GM11168 (cell line): Measurements from ENCODE around the gene CHST12.
"Not testable (repeated sequence)": the region's sequence is repeated elsewhere in the genome, so short reads cannot be mapped to it uniquely, and the experiment has no call there.

Source experiments
- in situ Hi-C: fragments of 300-500 bp; cut with MboI; formaldehyde crosslinking; loops from one replicate; pipeline ENCODE4 v1.12.0; 2022; ENCODE audit warnings: low sequenced_read_pairs; ENCODE audit not compliant: unreplicated experiment

CHST12 gene

DNA sequence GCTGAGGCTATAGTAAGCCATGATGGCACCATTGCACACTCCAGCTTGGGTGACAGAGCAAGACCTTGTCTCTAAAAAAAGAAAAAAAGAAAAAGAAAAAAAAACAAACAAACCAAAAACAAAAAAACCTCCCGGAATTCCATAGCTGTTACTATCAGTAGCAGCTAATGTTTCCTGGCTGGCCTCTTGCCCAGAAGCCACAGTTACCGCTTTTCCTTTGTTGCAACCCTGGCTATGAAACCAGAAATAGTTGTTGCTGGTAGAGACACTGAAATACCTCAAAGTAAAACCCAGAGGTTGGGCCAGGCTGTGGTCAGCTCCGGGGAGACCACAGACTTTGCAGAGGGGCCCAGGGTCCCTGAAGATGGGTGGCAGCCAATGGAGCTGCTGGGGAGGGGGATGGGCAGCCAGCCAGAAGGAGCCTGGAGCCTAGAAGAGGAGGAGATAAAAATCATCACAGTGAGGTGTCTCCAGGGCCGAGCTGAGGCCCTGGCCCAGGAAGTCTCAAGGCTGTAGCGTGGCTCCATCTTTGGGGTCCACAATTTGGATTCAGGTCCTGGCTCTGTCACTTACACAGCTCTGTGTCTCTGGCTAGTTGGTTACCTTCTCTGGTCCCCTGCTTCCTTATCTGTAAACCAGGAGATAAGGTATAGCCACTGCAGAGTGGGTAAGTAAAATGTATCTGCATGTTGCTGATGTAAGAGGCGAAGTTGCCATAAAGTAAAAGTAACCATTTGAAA, 3.4 kb upstream of the CHST12 start:
- in situ Hi-C loops: no loop called here

DNA sequence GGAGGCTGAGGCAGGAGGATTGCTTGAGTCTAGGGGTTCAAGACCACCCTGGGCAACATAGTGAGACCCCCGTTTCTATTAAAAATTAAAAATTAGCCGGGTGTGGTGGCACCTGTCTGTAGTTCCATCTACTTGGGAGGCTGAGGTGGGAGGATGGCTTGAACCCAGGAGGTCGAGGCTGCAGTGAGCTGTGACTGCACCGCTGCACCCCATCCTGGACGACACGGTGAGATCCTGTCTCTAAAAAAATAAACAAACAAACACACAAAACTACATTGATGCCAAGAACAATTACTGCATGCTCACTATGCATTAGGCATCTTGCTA, 761 bp upstream of the CHST12 start:
- in situ Hi-C loops: no loop called here

GRCh38 chr7:2403718-2404648, 572 bp downstream of the CHST12 start:
- in situ Hi-C loops: no loop called here

DNA sequence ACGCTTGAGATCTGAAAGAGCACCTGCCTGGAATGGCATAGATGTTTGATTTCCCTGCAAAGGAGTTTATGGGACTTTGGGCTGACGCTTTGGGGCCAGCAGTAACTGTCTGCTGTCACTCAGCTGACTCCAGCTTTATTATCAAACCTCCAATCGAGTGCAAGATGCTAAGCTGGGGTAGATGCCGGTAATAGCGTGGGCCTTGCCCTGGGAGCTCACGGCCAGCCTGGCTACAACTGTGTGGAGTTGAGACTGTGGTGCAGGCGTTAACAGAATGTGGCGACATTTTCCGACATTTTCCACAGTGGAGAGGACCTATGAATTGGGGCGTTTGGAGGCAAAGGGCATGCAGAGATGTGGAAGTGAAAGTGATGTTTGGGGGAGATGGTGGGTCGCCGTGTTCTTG, 1.3 kb downstream of the CHST12 start:
- in situ Hi-C loops: no loop called here

DNA sequence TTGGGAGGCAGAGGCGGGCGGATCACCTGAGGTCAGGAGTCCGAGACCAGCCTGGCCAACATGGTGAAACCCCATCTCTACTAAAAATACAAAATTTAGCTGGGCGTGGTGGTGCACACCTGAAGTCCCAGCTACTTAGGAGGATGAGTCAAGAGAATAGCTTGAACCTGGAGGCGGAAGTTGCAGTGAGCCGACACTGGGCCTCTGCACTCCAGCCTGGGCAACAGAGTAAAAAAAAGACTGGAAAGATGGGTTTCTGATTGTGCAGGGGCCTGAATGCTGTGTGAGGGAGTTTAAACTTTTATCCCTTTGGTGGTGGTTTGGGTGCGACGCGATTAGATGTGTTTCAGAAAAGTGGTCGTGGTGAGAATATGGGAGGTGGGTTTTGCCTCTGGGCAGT, 1.8 kb downstream of the CHST12 start:
- in situ Hi-C loops: no loop called here

- in situ Hi-C loops: no loop called here
Observed at GRCh38 chr7:2405601-2406345, 2.4 kb downstream of the CHST12 start.

GRCh38 chr7:2409745-2410414, 6.5 kb downstream of the CHST12 start:
- in situ Hi-C loops: no loop called here

DNA sequence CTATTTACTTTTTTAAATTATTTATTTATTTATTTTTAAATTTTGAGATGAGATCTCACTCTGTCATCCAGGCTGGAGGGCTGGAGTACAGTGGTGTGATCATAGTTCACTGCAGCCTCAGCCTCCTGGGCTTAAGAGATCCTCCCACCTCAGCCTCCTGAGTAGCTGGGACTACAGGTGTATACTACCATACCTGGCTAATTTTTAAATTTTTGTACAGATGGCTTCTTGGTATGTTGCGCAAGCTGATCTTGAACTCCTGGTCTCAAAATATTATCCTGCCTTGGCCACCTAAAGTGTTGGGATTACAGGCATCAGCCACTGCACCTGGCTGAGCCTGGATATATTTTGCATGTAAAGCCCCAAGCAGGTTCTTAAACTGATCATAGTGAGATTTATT, 7.6 kb downstream of the CHST12 start:
- in situ Hi-C loops: no loop called here

DNA sequence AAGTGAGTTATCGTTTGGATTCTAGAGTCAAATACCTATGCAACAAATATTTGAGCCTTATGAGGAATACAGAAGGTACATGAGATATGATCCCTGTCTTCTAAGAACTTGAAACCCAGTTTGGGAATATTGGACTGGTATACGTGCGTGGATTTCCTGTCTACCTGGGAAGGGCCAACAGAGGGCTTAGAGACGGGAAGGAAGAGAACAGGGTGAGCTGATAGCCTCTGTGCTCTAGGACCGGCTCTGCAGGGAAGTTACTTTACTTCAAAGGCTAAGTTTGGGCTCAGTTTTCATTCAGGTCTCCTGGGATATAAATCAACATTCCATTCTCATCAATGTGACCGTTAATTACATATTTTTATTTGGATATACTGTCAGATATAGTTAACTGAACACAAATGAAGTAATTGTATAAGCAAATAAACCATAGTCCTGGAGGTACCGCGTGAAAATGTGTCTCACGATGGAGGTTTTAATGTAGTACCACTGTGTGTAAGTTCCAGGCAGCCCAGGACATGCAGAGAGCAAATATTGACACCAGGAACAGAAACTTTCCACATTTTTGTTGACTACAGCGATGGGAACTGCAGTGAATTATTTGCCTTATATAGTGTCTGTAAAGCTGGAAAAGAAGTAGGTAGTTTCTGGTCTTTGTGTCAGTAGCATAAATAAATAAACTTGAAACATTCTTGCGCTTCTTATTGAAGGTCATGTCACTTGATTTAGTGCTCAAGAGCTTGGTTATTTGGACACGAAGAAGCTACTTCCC, 8.6 kb downstream of the CHST12 start:
- in situ Hi-C loops: no loop called here

- in situ Hi-C loops: no loop called here
Observed at GRCh38 chr7:2412587-2413201, 9.3 kb downstream of the CHST12 start.

DNA sequence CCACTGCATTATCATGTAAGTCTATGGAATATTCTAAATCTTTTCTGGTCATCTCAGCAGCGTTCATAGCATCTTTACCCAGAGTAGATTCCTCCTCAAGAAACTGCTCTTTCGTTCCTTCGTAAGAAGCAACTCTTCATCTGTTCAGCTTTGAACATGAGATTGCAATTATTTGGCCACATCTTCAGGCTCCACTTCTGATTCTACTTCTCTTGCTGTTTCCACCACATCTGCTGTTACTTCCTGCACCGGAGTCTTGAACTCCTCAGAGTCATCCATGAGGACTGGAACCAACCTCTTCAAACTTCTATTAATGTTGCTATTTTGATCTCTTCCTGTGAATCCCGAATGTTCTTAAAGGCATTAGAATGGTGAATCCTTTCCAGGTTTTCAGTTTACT, 12.7 kb downstream of the CHST12 start:
- in situ Hi-C loops: no loop called here

DNA sequence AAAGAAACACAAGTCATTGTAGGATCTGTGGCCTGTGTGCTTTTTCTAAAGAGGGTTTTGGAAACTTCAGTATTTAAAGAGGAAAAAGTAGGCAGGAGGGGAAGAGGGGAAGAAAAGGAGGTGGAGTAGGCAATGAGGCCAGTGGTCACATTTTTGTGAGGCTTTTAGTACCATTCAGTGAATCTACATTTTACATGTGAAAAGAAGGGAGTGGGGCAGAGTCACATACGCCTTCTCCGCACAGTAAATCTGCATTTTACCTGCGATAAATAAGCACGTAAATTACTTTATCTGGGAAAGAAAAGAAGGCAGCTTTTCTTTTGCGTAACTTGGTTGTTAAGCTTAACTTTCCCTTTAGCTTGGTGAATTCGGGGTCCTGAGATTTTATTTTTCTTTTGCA, 13.2 kb downstream of the CHST12 start:
- in situ Hi-C loops: no loop called here

GRCh38 chr7:2417178-2417577, 13.8 kb downstream of the CHST12 start:
- in situ Hi-C loops: not testable (repeated sequence)

- in situ Hi-C loops: no loop called here
Observed at GRCh38 chr7:2417981-2418481, 14.6 kb downstream of the CHST12 start.

DNA sequence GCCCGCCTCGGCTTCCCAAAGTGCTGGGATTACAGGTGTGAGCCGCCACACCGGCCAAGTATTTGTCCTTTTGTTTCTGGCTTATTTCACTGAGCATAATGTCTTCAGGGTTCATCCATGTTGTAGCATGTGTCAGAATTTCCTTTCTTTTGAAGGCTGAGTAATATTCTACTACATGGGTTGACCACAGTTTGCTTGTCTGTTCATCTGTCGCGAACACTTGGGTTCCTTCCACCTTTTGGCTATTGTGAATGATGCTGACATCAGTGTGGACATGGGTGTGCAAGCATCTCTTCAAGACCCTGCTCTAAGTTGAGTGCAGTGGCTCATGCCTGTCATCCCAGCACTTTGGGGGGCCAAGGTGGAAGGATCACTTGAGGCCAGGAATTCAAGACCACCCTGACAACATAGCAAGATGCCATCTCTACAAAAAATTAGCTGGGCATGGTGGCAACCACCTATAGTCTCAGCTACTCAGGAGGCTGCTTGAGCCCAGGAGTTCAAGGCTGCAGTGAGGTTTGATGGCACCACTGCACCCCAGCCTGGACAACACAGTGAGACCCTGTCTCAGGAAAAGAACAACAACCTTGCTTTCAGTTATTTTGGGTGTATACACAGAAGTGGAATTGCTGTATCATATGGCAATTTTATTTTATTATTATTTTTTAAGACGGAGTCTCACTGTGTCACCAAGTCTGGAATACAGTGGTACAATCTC, 17.0 kb downstream of the CHST12 start:
- in situ Hi-C loops: no loop called here

- in situ Hi-C loops: no loop called here
Observed at GRCh38 chr7:2421943-2422310, 18.5 kb downstream of the CHST12 start.

DNA sequence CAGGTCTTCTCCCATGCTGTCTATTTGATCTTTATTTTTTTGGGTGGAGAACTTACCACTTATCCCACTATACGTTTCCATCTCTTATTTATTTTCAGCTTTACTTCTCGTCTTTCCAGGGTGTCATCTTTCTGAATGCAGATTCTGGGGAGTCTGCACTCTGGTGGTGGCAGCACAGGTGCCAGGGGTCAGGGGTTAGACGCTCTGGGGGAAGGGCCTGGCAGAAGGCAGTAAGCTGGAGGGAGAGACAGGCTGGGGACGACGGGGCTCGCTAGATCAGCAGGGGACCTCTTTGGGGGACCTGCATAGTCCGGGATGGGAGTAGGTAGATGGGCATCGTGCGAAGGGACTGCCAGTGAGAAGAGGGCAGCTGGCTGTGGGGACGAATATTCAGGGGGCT, 22.3 kb downstream of the CHST12 start:
- in situ Hi-C loops: no loop called here

DNA sequence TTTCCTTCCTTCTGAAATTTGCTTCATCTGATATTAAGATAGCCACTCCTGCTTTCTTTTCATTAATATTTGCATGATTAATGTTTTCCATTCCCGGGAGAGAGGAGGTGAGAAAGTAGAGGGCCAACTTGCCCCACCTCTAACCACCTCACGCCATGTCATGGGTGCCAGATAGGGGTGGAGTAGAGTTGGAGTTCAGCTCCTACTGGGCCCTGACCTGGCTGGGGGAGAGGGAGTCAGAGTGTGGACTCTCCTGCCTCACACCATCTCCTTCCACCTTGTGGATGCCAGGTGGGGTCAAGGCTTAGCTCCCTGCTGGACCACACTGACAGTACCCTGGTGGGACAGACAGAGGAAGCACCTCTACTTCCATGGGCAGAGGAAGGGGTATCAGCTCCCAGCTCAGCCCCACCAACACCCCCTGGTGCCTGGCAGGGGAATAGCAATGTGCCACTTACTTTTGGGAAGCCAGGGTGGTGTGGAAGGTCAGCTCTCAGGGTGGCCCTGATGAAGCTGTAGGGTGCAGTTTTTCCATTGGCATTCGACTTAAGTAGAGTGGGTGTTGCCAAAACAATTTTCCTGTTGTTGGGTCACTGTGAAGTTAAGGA, 28.0 kb downstream of the CHST12 start:
- in situ Hi-C loops: no loop called here
